ENCODE data around the gene GABRR3. TPM values are rescaled to one million over a fixed set of nuclear protein-coding genes. Genes with fewer than 3 reads are reported as not detected.

The GABRR3 gene
- polyA plus RNA-seq, 1 donor (not counting 4 experiments of a cell fraction or from before 2014, with no cell fraction given): not detected

DNA sequence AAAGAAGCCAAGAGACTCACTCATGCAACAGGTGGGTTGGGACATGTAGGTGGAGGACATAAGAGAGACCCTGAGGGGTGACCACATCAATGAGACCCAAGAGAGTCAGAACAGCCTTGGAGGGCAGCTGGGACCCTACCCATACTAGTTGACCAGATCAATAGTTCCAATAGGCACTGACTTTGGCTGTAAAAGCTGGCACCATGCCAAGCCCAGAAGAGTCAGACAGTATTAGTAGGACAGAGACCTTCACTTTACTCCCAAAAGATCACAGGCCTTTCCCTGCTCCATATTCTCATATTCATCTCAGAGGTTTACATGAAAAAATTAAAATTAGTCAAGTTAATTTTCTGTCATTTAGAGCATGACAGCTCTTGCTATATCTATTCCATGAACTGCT, 20.9 kb upstream of the GABRR3 start:
- FAIRE-seq (no peak), DNase-seq (ENCODE audit: low read depth, low spot score) (no peak)
- Histone ChIP-seq H3K79me2 (ENCODE audit: control insufficient read depth, insufficient read depth, low read length) (no peaks in the 10 kb centered on the region), H2AFZ (ENCODE audit: control insufficient read depth, low read length) (no peak overlapping the region), H3K9me3 (ENCODE audit: control insufficient read depth, low read depth, low read length) (no peaks in the 10 kb centered on the region), H3K9ac (ENCODE audit: control insufficient read depth, extremely low read depth, insufficient read depth, low read length) (no peak overlapping the region), H3K27ac (ENCODE audit: control insufficient read depth, insufficient read depth, low read length) (no peak overlapping the region), H3K36me3 (ENCODE audit: control insufficient read depth in 2 of 2, extremely low read depth in 1 of 2, insufficient read depth in 2 of 2, low read length in 2 of 2) (no peaks in the 10 kb centered on the region), H3K4me3 (ENCODE audit: control insufficient read depth in 2 of 3, extremely low read depth in 1 of 3, insufficient read depth in 2 of 3, low read depth in 1 of 3, low read length in 3 of 3) (no peak overlapping the region), H4K20me1 (ENCODE audit: control insufficient read depth, extremely low read depth, insufficient read depth, low read length) (no peaks in the 10 kb centered on the region), H3K9me1 (ENCODE audit: control insufficient read depth, extremely low read depth, insufficient read depth, low read length) (no peaks in the 10 kb centered on the region), H3K4me1 (ENCODE audit: control insufficient read depth, extremely low read depth, insufficient read depth, low read length) (no peaks in the 10 kb centered on the region), H3K27me3 (ENCODE audit: control insufficient read depth, extremely low read depth, insufficient read depth, low read length) (no peaks in the 10 kb centered on the region), H3K4me2 (ENCODE audit: control insufficient read depth, extremely low read depth, insufficient read depth, low read depth, low read length) (no peak overlapping the region)
- dilution Hi-C loops (cut with MboI; ENCODE audit: extremely low pct_ligation_motif_present, low sequenced_read_pairs): no loop called here
- TF ChIP-seq CTCF (optimal IDR thresholded peaks at IDR 0.05 in 1 of 3, IDR thresholded peaks at IDR 0.05 in 1 of 3, conservative IDR thresholded peaks at IDR 0.05 in 1 of 3; ENCODE audit: extremely low read depth in 1 of 3, insufficient read depth in 2 of 3, low read length in 3 of 3) (no peak), EZH2 (IDR thresholded peaks at IDR 0.05; ENCODE audit: low read length) (no peak)

DNA sequence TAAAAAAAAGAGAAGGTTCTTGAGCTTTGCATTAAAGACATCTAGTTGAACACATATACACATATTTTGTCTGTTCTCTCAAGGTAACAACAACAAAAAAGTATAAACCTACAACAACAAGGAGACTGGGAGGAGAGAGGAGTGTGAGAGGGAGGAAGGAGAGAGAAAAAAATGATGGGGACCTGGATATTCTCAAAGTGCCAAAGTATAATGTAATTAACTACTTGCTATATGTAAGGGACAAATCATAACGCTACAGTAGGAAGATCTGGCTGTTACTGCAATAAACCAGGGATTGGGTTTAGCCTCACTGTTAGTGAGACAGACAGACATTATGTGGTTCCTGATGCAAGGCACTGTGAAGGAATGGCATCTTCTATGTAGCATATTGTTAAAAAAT, 14.2 kb upstream of the GABRR3 start:
- peaks cover 3% of the 10 kb centered on the region for H3K27me3 ChIP-seq (ENCODE audit: control insufficient read depth, extremely low read depth, insufficient read depth, low read length)
- no peak overlapping the region for H3K4me2 ChIP-seq (ENCODE audit: control insufficient read depth, extremely low read depth, insufficient read depth, low read depth, low read length)
- no peak overlapping the region for H3K27ac ChIP-seq (ENCODE audit: control insufficient read depth, insufficient read depth, low read length)
- no peaks in the 10 kb centered on the region for H3K9me1 ChIP-seq (ENCODE audit: control insufficient read depth, extremely low read depth, insufficient read depth, low read length)
- no peaks in the 10 kb centered on the region for H3K4me1 ChIP-seq (ENCODE audit: control insufficient read depth, extremely low read depth, insufficient read depth, low read length)
- H4K20me1 ChIP-seq (ENCODE audit: control insufficient read depth, extremely low read depth, insufficient read depth, low read length): no peaks in the 10 kb centered on the region
- TF ChIP-seq EZH2 (IDR thresholded peaks at IDR 0.05; ENCODE audit: low read length) (no peak), CTCF (optimal IDR thresholded peaks at IDR 0.05 in 1 of 3, IDR thresholded peaks at IDR 0.05 in 1 of 3, conservative IDR thresholded peaks at IDR 0.05 in 1 of 3; ENCODE audit: extremely low read depth in 1 of 3, insufficient read depth in 2 of 3, low read length in 3 of 3) (no peak)
- H3K9me3 ChIP-seq (ENCODE audit: control insufficient read depth, low read depth, low read length): no peaks in the 10 kb centered on the region
- H2AFZ ChIP-seq (ENCODE audit: control insufficient read depth, low read length): no peak overlapping the region
- H3K4me3 ChIP-seq (ENCODE audit: control insufficient read depth in 2 of 3, extremely low read depth in 1 of 3, insufficient read depth in 2 of 3, low read depth in 1 of 3, low read length in 3 of 3): no peak overlapping the region
- DNase-seq (ENCODE audit: low read depth, low spot score) (no peak), FAIRE-seq (no peak)
- no peaks in the 10 kb centered on the region for H3K79me2 ChIP-seq (ENCODE audit: control insufficient read depth, insufficient read depth, low read length)
- dilution Hi-C loops (cut with MboI; ENCODE audit: extremely low pct_ligation_motif_present, low sequenced_read_pairs): no loop called here
- no peak overlapping the region for H3K9ac ChIP-seq (ENCODE audit: control insufficient read depth, extremely low read depth, insufficient read depth, low read length)
- H3K36me3 ChIP-seq (ENCODE audit: control insufficient read depth in 2 of 2, extremely low read depth in 1 of 2, insufficient read depth in 2 of 2, low read length in 2 of 2): no peaks in the 10 kb centered on the region
